Posterior vena cava (tissue), 2 donors: ENCODE data around the gene PTPN4. TPM values are rescaled to one million over a fixed set of nuclear protein-coding genes. Genes with fewer than 3 reads are reported as not detected.

Source experiments
- DNase-seq: peaks from one replicate; pipeline ENCODE4 v3.0.0-alpha.2; 2020; ENCODE audit warnings: low spot score
- intact Hi-C, 2 donors: fragments of 100-400 bp; cut with DNase I; formaldehyde crosslinking; loops; one replicate each; pipeline versions ENCODE4 v1.14.1 to v1.14.2; 2022 to 2023
- total RNA-seq, 2 donors: library from RNA; stranded (reverse); fragmentation: NEBNext Ultra II Directional; extraction: Animal tissue kit (Norgen Biotek cat#: 25700); gene quantifications; one replicate each; pipeline ENCODE4 v1.2.1, GENCODE V29; 2021
- donor health status: DM: yes; HTN: yes; CAD: no.
- donor health status: DM: yes; HTN: yes; CAD: no.

The PTPN4 gene
- total RNA-seq, 2 donors from 2014 or later = 23.8 to 25.4 TPM

GRCh38 chr2:119755906-119756305 is 3.8 kb upstream of the PTPN4 start:
- intact Hi-C loops = no loop called here
- DNase-seq = no peak

GRCh38 chr2:119756837-119757236 is 2.9 kb upstream of the PTPN4 start:
- peak; percentile 92 for DNase-seq
- intact Hi-C loops = no loop called here

- DNase-seq = no peak
- intact Hi-C loops = no loop called here
Measured at GRCh38 chr2:119758881-119759450, 756 bp upstream of the PTPN4 start.

- intact Hi-C loops = loop anchor here in 1 of 2 donors (5.0 kb wide), 1 partner anchor 62 kb away; no protein-coding TSS in a partner anchor
Measured at GRCh38 chr2:119760237-119760955, 674 bp downstream of the PTPN4 start.

GRCh38 chr2:119760956-119761275 is 1.2 kb downstream of the PTPN4 start:
- intact Hi-C loops = loop anchor here in 1 of 2 donors (5.0 kb wide), 1 partner anchor 61 kb away; no protein-coding TSS in a partner anchor
- no peak for DNase-seq

More at GRCh38 chr2:119760237-119760955, 674 bp downstream of the PTPN4 start:
- DNase-seq = peak; percentile 80

GRCh38 chr2:119764832-119765231 is 5.1 kb downstream of the PTPN4 start:
- DNase-seq = no peak
- intact Hi-C loops = loop anchor here in 1 of 2 donors (5.0 kb wide), 1 partner anchor 57 kb away; no protein-coding TSS in a partner anchor

GRCh38 chr2:119765433-119766002 is 5.8 kb downstream of the PTPN4 start:
- DNase-seq = no peak
- intact Hi-C loops = no loop called here

- intact Hi-C loops = no loop called here
- DNase-seq = no peak
Measured at GRCh38 chr2:119766944-119767343, 7.2 kb downstream of the PTPN4 start.

- DNase-seq = no peak
- intact Hi-C loops = no loop called here
Measured at GRCh38 chr2:119768742-119769141, 9.0 kb downstream of the PTPN4 start.

GRCh38 chr2:119769645-119770044 is 9.9 kb downstream of the PTPN4 start:
- intact Hi-C loops = no loop called here
- no peak for DNase-seq

- intact Hi-C loops = no loop called here
- DNase-seq = no peak
Measured at GRCh38 chr2:119771331-119771730, 11.6 kb downstream of the PTPN4 start.

GRCh38 chr2:119772128-119772527 is 12.4 kb downstream of the PTPN4 start:
- intact Hi-C loops = no loop called here
- DNase-seq = no peak

GRCh38 chr2:119772767-119773166 is 13.0 kb downstream of the PTPN4 start:
- intact Hi-C loops = no loop called here
- DNase-seq = no peak

- DNase-seq = no peak
- intact Hi-C loops = no loop called here
Measured at GRCh38 chr2:119774026-119774425, 14.3 kb downstream of the PTPN4 start.

GRCh38 chr2:119775102-119775501 is 15.4 kb downstream of the PTPN4 start:
- intact Hi-C loops = no loop called here
- no peak for DNase-seq

- intact Hi-C loops = no loop called here
- no peak for DNase-seq
Measured at GRCh38 chr2:119782308-119783027, 22.7 kb downstream of the PTPN4 start.

GRCh38 chr2:119784876-119785275 is 25.2 kb downstream of the PTPN4 start:
- intact Hi-C loops = no loop called here
- no peak for DNase-seq

- no peak for DNase-seq
- intact Hi-C loops = no loop called here
Measured at GRCh38 chr2:119786295-119786694, 26.6 kb downstream of the PTPN4 start.

- DNase-seq = no peak
- intact Hi-C loops = no loop called here
Measured at GRCh38 chr2:119788752-119789151, 29.0 kb downstream of the PTPN4 start.

GRCh38 chr2:119790466-119790865 is 30.7 kb downstream of the PTPN4 start:
- intact Hi-C loops = no loop called here
- DNase-seq = no peak
